Measurements from ENCODE around the gene CXCR1.

DNA sequence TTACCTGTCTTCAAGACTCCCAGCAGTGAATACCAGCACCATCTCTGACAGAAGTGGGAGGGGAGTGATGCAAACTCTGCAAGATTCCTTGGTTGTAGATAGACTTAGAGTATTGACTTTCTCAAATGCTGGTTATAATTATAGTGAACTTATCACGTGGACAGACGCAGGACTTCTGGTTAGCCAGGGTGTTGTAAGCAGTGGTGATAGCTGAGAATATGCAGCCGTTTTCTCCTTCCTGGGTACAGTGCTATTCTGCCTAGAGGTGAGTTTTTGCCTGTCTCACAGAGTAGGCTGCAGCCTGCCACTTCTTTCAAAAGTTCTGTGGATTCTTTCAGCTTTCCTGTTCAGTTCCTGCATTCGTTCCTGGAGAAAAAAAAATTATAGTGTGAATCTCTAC, 41.7 kb downstream of the CXCR1 start:
- TF ChIP-seq EZH2 (IDR thresholded peaks at IDR 0.05; ENCODE audit: low read length, unreplicated experiment) = no peak
- TF ChIP-seq, protein P1, sequence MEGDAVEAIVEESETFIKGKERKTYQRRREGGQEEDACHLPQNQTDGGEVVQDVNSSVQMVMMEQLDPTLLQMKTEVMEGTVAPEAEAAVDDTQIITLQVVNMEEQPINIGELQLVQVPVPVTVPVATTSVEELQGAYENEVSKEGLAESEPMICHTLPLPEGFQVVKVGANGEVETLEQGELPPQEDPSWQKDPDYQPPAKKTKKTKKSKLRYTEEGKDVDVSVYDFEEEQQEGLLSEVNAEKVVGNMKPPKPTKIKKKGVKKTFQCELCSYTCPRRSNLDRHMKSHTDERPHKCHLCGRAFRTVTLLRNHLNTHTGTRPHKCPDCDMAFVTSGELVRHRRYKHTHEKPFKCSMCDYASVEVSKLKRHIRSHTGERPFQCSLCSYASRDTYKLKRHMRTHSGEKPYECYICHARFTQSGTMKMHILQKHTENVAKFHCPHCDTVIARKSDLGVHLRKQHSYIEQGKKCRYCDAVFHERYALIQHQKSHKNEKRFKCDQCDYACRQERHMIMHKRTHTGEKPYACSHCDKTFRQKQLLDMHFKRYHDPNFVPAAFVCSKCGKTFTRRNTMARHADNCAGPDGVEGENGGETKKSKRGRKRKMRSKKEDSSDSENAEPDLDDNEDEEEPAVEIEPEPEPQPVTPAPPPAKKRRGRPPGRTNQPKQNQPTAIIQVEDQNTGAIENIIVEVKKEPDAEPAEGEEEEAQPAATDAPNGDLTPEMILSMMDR (conservative IDR thresholded peaks at IDR 0.05; ENCODE audit: low read depth, low read length) = no peak
